Stimulated activated naive CD4-positive, alpha-beta T cell (primary cell): Measurements from ENCODE around the gene EEF1AKMT4.

Experiments used
- DNase-seq, 6 experiments: peaks; one replicate each; lab custom pipeline; 2025; lab: John Stamatoyannopoulos, UW

Gene EEF1AKMT4

DNA sequence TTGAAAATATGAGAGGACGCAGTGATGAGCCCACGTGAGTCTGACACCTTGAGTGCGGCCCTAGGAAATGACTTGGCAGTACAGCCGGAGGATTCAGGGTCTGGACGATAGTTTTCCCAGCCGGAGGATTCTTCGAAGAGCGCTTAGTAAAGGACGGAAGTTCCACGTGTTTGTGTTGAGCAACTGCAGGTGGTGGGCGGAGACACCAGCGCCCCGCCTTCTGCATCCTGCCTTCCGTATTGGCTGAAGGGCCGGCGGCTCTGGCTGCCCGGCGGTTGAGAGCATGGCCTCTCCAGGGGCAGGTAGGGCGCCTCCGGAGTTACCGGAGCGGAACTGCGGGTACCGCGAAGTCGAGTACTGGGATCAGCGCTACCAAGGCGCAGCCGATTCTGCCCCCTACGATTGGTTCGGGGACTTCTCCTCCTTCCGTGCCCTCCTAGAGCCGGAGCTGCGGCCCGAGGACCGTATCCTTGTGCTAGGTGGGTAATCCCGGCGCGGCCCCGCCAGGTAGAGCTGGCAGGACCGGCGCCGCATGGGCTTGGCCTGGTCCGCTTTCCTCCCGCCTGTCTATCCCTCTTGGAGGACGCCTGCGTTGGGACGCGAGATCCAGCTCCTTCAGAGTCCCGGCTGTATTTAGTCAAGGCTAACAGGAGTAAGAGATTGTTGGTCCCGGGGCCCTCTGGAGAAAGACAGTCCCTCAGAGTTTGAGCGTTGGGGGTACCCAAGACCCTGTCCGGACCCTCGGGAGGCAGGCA is at the start of gene EEF1AKMT4:
Gene EEF1AKMT4 (plus strand): TSS at position 261 of the 755 bp plus-strand sequence. CDS start 23 bp downstream, at position 284.
- peak; percentile 88 to 95 (median 92) for DNase-seq

DNA sequence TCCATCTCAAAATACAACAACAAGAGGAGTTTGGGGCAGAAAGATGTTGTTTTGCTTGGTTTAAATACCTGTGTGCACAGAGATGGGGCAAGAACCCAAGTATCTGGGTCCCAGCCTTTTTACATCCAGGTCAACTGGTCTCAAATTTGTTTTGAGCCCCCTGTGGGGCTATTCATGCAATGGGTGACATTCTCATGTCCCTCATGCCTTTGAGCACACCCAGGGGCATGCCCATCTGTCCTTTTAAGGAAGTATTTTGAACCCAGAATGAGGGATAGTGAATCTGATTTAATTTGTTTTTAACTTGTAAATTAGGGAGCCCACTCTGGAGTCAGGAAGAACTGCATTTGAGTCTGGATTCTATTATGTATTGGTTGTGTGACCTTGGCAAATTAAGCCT is 48.6 kb upstream of the EEF1AKMT4 start:
- DNase-seq = no peak

DNA sequence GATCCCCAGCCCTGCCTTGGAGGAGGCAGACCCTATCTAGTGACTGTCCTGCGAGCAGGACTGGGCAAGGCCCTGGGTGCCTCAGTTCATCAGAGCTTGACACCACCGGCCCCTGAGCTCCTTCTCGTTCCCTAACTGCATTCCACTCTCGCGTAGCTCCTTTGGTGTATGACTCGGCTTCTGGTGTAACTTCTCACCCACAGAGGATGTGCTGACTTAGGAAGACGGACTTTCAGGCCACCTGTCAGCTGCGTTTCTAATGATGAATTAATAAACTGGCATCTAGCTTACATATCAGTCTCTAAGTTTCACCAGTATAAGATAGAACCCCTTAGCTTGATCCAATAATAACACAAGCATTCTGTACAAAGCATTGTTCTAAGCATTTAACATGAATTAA is 45.9 kb upstream of the EEF1AKMT4 start:
- no peak for DNase-seq

DNA sequence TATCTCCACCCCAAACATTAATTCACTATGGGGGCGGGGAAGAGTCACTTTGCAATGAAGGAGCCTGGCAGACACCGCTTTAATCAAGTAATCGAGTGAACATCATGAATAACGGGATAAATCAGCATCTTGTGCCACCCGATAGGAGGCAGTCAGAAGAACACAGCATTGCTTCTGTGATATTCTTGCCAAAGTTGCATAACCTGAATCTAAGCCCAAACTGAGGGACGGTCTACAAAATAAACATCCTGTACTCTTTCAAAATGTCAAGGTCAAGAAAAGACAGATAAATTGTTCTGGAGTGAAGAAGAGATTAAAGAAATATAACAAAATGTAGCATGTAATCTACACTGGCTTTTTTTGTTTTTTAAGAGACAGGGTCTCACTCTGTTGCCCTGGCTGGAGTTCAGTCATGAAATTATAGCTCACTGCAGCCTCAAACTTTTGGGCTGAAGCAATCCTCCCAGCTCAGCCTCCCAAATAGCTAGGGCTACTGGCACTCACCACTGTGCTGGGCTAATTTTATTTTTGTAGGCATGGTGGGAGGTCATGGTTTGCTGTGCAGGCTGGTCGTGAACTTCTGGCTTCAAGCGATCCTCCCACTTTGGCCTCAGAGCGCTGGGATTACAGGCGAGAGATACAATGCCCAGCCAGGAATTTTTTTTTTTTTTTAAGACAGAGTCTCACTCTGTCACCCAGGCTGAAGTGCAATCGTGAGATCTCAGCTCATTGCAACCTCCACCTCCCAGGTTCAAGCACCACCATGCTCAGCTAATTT is 40.1 kb upstream of the EEF1AKMT4 start:
- DNase-seq = no peak

DNA sequence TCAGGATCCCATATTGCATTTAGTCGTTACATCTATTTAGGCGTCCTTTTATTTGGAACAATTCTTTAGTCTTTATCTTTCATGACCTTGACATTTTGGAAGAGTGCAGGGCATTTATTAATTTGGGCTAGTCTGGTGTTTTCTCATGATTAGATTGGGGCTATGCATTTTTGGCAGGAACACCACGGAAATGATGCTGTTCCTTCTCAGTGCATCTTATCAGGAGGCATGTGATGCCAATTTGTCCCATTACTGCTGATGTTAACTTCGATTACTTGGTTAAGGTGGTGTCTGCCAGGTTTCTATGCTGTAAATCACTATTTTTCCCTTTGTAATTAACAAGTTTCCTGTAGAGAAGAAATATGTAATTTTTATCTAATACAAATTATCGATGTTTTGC is 38.2 kb upstream of the EEF1AKMT4 start:
- no peak for DNase-seq

DNA sequence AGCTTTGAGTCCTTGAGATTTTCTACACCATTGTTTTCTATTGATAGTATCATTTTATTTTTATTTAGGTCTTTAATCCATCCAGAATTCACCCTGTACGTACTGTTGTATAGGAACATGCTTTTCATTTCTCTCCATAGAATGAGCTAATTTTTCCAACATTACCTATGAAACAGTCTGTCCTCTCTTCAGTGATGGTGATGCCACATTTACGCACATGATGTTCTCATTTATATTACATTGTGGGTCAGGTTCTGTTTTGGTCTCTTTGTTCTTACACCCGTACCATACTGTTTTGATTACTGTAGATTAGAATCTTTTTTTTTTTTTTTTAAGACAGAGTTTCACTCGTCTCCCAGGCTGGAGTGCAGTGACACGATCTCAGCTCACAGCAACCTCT is 37.8 kb upstream of the EEF1AKMT4 start:
- no peak for DNase-seq

DNA sequence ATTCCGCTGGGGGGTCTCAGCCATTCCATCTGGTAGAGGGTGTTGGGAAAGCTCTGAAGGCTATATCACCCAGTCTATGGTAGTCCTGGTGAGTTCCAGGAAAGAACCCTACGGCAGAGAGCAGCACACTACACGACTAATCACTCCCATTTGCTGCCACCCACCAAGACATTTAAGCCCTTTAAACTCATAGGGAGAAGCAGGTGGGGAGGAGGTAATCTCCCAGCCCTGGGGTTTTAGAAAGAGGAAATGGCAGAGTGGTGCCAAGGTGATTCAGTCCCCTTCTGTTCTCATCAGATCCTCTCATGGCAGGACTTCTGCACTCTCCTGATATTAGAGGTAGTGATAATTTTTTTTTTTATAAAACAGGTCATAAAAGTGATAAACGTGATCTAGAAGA is 30.7 kb upstream of the EEF1AKMT4 start:
- DNase-seq = no peak

DNA sequence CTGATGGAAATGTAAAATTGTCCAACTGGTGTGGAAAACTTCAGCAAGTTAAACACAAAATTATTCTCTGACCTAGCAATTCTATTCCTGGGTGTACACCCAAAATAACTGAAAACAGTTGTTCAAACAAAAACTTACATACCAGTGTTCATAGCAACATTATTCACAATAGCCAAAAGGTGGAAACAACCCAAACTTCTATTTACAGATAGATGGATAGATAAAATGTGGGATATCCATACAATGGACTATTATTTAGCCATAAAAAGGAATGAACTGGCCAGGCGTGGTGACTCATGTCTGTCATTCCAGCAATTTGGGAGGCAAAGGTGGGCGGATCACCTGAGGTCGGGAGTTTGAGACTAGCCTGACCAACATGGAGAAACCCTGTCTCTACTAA is 27.0 kb upstream of the EEF1AKMT4 start:
- no peak for DNase-seq

DNA sequence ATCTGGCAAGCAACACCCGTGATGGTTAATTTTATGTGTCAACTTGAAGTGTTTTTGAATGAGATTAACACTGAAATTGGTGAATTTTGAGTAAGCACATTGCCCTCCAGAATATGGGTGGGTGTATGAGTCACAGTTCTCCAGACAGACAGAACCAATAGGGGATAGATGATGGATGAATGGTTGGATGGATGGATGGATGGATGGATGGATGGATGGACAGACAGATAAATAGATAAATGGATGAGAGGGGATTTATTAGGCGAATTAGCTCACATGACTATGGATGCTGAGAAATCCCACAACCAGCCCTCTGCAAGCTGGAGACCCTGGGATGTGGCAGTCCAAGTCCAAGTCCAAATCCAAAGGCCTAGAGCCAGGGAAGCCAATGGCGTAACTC is 25.5 kb upstream of the EEF1AKMT4 start:
- DNase-seq = no peak

DNA sequence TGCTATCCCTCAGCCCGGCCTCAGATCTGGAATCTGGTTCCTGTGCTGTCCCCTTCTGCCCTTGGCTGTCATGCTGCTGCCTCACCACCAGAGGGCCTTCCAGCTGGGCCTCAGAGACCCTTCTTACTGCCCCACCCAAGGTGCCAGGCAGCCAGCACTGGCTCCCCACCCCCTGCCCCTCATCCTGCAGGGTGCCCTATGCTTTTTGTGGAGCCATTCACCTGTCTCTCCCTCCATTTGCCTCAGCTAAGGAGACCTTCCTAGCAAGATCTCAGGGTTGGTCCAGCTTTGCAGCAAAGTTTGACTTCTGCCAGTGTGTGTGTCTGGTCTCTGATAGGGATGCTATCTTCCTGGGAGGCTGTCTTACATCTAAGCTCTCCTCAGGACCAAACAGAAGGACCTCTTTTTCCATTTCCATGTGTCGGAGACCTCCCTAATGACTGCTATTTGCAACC is 22.0 kb upstream of the EEF1AKMT4 start:
- peak in 5 of 6 experiments; percentile 17 to 58 (median 32) for DNase-seq

DNA sequence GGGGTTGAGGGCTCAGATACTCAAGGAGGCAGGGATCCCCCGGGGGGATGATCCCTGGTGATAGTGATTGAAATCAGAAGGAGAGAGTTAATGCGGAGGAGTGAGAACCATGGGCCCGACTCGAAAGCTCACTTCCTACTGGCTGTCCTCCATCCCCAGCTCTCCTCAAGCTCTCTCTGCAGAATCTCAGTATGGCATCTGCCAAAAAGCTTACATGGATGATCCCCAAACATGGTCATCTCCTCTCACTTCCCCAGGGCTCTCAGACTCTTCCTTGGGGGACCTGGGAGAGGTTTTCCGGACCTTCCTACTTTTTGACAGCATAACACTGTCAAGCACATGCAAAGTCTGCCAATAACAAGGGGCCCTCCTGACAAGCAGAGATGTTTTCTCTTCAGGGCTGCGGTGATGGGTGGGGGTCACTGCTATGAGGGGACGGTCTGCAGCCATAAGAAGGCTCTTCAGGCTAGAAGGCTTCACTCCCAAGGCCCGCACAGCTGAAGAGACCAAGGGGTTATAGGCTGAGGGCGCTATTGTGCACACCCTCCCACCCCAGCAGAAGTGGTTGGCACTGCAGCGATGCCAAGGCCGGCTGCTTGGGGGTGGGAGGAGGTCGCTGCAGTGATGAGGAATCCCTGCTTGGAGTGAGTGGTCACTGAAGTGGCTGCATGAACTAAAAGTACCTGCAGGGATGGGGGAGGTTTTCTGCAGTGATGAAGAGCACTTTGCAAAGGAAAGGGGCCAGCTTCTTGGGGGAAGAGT is 20.9 kb upstream of the EEF1AKMT4 start:
- no peak for DNase-seq

DNA sequence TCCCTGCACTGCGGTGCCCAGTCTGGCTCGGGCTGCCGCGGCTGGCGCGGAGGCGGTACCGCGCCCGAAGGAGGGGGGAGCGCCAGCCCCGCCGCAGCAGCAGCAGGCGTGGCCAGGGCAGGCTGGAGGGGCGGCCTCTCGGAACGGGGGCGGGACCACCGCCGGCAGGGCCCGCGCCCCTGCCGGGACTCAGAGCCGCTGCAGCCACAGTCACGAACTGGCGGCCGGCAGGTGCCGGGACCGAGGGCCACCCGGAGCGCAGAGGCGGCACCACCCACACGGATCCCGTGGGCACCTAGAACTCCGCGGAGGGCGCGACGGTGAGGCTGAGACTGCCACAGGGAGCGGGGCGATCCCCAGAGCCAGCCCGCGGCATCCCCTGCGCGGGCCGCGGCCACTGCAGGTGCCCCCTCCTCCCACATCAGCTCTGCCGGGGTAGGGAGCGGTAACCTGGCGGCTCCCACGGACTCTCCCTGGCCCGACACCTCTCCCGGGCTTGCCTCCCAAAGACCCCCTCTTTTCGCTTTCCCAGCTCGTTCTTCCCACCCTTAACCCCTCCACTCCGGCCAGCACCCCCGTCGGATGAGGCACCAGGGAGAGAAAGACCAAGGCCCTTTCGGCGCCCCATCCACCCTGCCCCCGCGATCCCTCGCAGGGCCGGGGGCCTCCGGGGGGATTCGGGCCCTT is 19.9 kb upstream of the EEF1AKMT4 start, which contains the start of gene VWA5B2:
Gene VWA5B2 (plus strand): TSS at position 192 of the 687 bp plus-strand sequence. CDS start 944 bp downstream, outside the sequence.
- peak; percentile 23 to 62 (median 59) for DNase-seq

DNA sequence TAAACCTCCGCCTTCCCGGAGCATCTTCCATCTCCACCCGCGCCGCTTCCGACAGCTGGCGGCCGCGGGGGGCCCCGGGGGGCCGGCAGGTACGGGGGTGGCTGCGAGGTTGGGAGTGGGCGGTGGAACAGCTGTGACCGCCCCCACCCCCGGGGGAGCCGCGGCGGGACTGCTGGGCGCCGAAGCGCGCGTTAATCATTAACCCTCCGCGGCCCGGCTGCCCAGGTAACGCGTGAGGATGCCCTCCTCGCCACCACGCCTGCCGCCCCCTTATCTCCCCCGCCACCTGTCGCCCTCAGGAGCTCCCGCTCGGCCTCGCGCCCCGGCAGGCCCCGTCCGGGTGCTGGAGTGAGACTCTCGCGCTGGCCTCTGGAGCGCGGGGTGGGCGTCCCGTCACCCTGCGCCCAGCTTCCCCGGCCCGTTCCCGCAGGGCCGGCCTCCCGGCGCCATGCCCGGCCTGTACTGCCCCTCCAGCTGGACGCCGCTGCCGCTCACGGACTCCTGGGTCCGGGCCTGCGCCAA is 19.3 kb upstream of the EEF1AKMT4 start:
- peak in 1 of 6 experiments; percentile 25 for DNase-seq

DNA sequence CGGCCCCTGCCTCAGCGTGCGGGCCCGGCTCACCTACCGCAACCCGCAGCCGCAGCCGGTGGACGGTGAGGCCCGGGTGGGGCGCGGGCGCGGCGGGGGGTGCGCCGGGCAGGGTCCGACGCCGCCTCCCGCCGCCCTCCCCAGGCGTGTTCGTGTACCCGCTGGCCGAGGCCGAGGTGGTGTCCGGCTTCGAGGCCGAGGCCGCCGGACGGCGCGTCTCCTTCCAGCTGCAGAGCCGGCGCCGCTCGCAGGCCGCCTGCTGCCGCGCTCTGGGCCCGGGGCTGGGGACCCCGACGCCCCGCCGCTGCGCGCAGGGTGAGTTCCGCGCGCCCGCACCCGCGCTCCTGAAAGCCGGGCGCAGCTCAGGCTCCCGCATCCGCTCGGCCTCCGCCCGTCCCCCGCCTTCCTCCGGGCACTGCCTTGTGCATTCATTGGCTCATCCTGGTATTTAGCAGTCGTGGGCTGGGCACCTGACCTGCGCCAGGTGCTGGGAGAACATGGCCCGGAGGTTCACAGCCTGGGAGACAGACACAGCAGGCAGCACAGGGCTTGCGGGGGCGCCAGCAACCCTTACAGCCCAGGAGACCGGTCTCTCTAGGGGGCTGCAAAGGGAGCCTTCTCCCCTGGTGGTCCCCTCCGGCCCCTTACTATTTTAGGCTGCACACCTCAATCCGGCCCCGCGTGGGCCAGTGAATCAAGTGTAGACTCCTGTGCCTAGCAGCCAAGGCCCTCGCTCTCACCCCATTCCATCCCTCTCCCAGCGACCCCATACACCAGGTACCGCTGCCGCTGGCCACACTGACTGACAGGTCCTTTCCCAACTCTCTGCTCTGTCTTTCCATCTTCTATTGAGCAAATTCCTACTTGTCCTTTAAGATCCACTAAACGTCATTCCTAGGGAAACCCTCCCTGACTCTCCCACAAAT is 18.6 kb upstream of the EEF1AKMT4 start:
- no peak for DNase-seq

DNA sequence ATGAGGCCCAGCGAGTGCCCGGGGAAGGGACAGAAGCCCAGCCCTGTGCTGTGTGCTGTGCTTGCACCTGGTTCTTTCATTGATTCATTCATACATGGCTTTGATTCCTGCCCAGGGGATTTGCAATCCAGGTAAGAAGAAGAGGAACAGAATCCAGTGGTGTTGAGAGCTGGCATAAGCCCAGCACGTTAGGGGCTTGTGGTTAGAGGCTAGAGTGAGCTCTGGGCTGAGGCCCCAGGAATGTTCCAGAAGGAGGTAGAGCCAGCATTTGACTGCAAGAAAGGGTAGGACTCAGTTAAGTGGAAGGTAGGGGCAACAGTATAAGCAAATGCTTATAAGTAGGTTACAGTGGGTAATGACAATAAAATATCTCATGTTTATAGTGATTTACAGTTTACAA is 17.8 kb upstream of the EEF1AKMT4 start:
- no peak for DNase-seq

DNA sequence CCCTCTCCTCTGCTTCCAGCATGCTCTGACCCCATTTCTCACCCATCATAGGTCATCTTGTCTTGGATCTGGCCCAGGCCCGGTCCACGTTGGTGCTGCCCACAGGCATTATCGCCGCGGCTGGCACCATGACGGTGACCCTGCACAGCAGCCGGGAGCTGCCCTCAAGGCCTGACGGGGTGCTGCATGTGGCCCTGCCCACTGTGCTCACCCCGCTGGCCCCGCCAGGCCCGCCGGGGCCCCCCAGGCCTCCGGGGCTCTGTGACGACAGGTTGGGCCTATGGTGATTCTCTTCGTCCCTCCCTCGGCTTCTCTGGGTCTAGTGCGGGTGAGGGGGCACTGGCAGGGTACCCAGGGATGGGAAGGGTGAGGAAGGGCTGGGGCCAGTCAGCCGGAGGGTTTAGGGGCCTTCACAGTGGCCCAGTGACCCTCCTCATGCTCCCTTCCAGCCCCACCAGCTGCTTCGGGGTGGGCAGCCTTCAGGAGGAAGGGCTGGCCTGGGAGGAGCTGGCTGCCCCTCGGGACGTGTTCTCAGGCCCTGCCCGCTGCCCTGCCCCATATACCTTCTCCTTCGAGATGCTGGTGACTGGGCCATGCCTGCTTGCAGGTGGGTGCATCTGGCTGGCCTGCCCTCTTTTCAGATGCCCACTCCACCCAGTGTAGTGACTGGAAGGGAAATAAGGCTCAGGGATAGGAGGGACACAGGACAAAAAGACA is 16.2 kb upstream of the EEF1AKMT4 start:
- no peak for DNase-seq

DNA sequence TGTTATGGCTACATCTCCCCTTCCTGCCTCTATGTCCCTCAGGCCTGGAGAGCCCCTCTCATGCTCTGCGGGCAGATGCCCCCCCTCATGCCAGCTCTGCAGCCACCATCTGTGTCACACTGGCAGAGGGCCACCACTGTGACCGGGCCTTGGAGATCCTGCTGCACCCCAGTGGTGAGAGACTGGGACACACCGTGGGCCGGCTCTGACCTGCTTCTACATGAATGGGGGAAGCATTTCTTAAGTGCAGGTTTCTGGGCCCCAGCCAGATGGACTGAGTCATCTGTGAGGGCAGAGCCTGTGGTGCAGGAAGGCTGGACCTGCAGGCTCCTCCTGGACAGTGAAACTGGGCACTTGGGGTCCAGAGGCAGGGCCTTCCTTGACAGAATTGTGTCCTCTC is 15.2 kb upstream of the EEF1AKMT4 start:
- DNase-seq = no peak

DNA sequence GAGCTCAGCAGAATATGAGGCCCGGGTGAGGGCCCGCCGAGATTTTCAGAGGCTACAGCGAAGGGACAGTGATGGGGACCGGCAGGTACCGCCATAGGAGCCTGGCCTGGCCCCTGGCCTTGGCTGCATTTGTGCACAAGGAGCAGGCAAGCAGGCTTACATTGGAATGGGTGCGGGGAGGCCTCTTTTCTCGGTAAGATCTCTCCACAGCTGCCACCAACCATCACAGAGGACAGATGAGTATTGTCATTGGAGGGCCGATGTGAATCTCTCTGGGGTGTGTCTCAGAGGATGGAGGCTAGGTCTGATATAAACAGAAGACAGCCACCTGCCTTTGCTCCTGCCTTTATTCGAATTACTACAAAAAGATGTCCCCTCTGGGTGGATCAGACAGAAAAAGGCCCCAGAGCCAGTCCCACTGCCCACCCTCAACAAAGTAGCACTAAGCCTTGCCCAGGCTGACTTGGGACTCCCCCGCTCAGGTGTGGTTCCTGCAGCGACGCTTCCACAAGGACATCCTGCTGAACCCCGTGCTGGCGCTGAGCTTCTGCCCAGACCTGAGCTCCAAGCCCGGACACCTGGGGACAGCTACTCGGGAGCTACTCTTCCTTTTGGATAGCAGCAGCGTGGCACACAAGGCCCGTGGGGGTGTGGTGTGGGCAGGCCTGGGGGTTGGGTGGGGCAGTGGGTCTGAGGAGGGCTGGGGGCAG is 14.6 kb upstream of the EEF1AKMT4 start:
- DNase-seq = no peak
